GM19099 (cell line): ENCODE data around the gene THRSP.

Experiments
- POLR2A ChIP-seq: IDR thresholded peaks from 3 replicates; pipeline ENCODE4 v1.6.1; 2011; ENCODE audit warnings: low read depth; ENCODE audit not compliant: insufficient read length; ENCODE audit errors: extremely low read depth

Gene THRSP

GRCh38 chr11:78078218-78079167 is 14.8 kb downstream of the THRSP start:
- no peak for TF ChIP-seq POLR2A

DNA sequence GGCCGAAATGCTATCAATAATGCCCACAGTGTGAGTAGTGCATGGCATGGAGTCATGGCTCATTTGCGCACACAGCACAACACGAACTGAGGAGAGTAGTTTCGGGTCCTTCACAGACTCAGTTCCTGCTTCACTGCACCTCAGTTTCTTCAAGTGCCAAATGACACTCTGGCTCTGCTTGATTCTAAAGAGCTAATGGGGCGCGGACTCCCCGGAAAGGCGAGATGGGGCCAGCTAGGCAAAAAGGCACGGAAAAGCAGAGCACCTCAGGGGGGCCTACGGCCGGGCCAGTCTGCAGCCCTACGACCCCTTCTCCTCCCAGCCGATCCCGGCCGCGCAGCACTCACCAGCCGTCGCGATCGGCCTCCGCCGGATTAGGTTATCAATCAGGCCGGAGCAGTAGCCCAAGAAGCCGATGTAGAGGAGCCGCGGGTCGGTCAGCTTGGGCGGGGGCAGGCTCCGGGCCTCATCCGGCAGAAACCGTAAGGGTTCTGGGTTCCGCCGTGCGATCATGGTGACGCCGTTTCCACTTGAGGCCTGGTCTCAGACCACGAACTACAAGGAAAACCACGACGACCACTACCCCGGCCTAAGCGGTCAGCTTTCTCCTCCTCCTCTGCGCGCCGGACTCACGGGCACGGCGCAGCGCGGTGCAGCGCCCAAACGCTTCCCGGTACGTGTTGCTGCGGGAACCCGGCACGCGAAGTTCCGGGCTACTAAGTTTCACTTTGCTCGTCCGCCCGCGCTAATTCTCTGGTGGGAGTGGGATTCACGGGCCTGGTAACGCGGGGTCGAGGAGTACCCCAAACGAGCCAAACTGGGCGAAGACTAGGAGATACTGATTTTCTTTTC is 15.8 kb downstream of the THRSP start, which contains the start of gene NDUFC2:
Gene NDUFC2 (minus strand): TSS at position 631 of the 852 bp plus-strand sequence. CDS start 118 bp downstream, at position 513.
- peak; percentile 88 for TF ChIP-seq POLR2A

DNA sequence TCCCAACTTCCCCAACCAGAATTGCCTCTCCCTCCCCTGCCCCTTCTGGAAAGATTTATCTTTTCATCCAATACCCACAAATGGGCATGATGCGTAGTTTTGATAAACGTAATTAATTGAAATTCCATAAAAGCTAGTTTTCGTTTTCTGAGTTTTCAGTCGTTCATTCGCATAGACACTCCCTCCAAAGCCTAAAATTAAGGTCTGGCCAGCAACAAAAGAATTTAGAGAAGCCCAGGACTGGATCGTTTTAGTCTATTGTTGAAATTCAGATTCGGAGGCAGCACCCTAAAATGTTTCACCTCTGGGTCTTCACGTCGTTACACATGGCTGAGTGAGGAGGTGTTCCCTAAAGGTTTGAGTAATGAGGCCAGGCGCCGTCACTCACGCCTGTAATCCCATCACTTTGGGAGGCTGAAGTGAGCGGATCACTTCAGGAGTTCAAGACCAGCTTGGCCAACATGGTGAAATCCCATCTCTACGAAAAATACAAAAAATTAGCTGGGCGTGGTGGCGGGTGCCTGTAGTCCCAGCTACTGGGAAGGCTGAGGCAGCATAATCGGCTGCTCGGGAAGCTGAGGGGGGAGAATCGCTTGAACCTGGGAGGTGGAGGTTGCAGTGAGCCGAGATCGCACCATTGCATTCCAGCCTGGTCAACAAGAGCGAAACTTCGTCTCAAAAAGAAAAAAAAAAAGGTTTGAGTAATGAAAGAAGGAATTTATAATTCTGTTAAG is 16.6 kb downstream of the THRSP start:
- no peak for TF ChIP-seq POLR2A

- no peak for TF ChIP-seq POLR2A
These were observed 17.3 kb downstream of the THRSP start for GRCh38 chr11:78080818-78081495.

- no peak for TF ChIP-seq POLR2A
These were observed 17.9 kb downstream of the THRSP start for GRCh38 chr11:78081583-78081982.

GRCh38 chr11:78082146-78082545 is 18.5 kb downstream of the THRSP start:
- no peak for TF ChIP-seq POLR2A

- no peak for TF ChIP-seq POLR2A
These were observed 19.4 kb downstream of the THRSP start for GRCh38 chr11:78083021-78083420.

DNA sequence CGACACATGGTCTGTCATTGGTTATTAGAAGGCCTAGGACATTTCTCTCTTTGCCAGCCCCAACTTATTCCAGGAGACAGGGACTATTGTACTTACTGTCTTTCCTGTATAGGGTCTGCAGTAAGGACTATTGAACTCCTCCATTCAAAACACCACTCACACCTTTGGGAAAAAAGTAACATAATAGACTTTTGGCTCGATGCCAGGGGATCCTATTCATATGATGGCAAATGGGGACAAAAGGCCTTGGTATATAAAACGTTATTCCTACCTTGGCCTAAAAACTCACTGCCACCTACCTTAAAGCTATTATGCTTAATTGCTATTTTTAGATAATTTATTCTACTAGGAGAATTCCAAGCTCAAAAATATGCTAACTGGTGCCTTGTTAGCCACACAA is 22.3 kb downstream of the THRSP start:
- no peak for TF ChIP-seq POLR2A

DNA sequence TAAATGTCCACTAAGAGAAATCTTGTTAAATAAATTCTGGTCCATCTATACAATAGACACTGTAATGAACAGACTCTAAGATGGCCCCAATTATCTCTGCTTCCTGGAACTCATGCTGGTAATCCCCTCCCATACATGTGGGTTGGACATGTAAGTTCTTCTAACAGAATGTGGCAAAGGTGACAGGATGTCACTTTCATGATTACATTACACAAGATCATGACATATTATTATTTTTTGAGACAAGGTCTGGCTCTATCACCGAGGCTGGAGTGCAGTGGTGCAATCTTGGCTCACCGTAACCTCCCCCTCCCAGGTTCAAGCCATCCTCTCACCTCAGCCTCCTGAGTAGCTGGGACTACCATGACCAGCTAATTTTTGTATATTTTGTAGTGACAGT is 30.6 kb downstream of the THRSP start:
- no peak for TF ChIP-seq POLR2A

GRCh38 chr11:78097666-78098385 is 34.2 kb downstream of the THRSP start:
- TF ChIP-seq POLR2A: no peak

GRCh38 chr11:78099666-78100065 is 36.0 kb downstream of the THRSP start:
- TF ChIP-seq POLR2A: no peak

- no peak for TF ChIP-seq POLR2A
These were observed 36.6 kb downstream of the THRSP start for GRCh38 chr11:78100261-78100660.

GRCh38 chr11:78100676-78101472 is 37.2 kb downstream of the THRSP start:
- no peak for TF ChIP-seq POLR2A
